NCI-H82 treated with DMSO at 0.1 percent for 48 hours (cell line): ENCODE data around the gene OTOG.
"Not testable (repeated sequence)": the region's sequence is repeated elsewhere in the genome, so short reads cannot be mapped to it uniquely, and the experiment has no call there.

Source experiments
- DNase-seq: peaks from one replicate; lab custom pipeline; 2025; ENCODE audit not compliant: unreplicated experiment; lab: John Stamatoyannopoulos, UW

Gene OTOG

DNA sequence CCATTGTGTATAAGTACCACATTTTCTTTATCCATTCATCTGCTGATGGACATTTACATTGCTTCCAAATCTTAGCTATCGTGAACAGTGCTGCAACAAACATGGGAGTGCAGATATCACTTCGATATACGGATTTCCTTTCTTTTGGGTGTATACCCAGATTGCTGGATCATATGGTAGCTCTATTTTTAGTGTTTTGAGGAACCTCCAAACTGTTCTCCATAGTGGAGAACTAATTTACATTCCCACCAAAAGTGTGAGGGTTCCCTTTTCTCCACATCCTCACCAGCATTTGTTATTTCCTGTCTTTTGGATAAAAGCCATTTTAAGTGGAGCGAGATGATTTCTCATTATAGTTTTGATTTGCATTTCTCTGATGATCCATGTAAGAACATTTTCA lies 75.7 kb downstream of the OTOG start:
- not testable (repeated sequence) for DNase-seq

GRCh38 chr11:17629113-17629512 lies 82.1 kb downstream of the OTOG start:
- no peak for DNase-seq

DNA sequence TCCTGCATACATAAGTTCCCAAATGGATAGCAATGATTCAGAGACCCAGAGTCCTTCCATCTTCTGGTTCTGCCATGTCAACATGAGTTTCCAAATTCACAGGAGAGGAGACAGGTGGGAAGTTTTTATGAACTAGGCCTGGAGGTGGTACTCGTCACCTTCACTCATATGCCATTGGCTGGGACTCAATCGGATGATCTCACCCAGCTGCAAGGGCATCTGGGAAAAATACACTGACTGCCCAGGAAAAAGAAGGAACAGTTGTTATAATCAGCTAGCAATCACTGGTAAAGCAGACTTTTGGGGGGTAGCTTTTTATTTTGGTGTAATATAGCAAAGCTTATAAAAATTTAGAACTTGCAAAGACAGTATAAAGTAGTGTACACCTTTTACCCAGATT lies 83.9 kb downstream of the OTOG start:
- no peak for DNase-seq

GRCh38 chr11:17631702-17632365 lies 84.8 kb downstream of the OTOG start:
- DNase-seq = no peak

- DNase-seq = no peak
Measured at GRCh38 chr11:17633279-17633986, 86.4 kb downstream of the OTOG start.

- no peak for DNase-seq
Measured at GRCh38 chr11:17633987-17634775, 87.1 kb downstream of the OTOG start.

GRCh38 chr11:17634776-17635550 lies 87.9 kb downstream of the OTOG start:
- DNase-seq = no peak

DNA sequence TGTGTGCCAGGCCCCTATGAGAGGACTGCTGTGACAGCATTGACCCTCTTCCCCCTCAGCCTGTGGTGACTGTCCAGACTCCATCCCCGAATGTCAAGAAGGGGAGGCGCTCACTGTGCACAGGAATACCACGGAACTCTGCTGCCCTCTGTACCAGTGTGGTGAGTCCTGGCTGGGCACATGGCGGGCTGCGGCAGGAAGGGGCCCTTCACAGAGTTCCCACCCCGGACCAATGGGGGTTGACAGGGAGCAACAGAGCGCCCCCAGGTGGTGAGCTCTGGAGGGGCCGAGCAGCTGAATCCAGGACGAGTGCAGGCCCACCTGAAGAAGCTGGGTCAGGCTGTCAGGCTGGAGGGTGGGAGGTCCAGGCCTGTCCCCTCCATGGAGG lies 88.5 kb downstream of the OTOG start:
- no peak for DNase-seq

DNA sequence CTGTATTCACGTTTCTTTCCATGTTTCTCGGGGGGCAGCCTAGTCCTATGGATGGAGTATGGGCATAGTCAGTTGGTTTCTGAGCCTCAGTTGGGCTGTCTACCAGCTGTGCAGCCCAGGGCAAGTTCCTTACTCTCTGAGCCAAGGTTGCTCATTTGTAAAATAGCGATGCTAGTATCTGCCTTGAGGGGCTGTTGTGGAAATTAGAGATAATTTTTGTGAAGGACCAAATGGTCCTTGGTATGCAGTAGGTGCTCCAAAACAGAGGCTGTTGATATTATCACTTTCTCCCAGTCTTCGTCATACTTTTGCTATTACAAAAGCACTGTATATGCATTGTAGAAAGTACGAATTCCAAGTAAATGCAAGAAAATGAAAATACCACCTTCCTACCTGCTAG lies 89.7 kb downstream of the OTOG start:
- no peak for DNase-seq

DNA sequence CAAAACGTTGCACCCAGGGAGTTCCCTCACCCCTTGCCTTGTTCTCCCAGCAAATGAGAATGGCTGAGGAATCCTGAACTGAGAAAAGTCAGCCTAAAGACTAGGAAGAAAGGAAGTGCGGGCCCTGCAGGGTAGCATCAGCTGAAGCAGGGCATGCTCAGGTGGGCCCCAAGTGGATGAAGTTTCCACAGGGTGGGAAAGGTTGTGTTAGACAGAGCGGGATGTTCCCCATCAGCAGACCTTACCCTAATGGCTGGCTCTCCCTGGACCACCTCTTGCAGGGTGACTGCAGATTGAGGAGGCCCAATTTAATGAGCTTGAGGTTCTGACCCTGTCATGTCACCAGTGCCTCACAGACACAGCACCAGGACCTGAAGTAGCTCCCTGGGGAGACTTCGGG lies 90.8 kb downstream of the OTOG start:
- no peak for DNase-seq

DNA sequence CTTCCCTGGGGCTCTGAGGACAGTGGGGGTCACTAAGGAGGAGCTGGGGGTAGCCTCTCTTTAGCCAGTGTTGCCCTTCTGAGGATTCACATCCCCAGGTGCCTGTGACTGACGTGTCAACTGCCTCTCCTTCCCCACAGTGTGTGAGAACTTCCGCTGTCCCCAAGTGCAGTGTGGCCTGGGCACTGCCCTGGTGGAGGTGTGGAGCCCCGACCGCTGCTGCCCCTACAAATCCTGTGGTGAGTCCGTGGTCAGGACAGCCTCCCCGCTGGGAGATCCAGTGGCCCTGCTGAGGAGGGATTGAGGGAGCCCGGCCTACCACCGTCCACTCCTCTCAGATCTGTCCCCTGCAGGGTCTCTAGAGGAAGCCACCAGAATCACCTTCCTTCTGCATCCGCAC lies 91.3 kb downstream of the OTOG start:
- DNase-seq = no peak

DNA sequence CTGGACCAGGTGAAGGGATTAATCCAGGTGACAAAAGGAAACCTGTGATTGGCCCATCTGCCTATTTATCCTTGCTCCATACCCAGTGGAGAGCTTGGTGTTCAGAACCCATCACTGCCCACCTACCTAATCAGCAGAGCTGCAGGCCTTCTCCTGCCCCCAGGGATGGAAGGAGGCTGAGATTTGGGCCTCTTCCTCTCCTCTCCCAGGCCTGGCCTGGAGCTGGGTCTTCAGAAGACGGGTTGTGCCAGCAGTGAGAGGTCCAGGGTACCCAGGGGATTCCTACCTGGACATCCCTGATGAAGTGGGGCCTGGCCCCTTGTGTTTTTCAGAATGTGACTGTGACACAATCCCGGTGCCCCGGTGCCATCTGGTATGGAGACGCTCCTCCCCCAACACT lies 92.0 kb downstream of the OTOG start:
- DNase-seq = no peak

- DNase-seq = no peak
Measured at GRCh38 chr11:17639781-17640180, 92.7 kb downstream of the OTOG start.

DNA sequence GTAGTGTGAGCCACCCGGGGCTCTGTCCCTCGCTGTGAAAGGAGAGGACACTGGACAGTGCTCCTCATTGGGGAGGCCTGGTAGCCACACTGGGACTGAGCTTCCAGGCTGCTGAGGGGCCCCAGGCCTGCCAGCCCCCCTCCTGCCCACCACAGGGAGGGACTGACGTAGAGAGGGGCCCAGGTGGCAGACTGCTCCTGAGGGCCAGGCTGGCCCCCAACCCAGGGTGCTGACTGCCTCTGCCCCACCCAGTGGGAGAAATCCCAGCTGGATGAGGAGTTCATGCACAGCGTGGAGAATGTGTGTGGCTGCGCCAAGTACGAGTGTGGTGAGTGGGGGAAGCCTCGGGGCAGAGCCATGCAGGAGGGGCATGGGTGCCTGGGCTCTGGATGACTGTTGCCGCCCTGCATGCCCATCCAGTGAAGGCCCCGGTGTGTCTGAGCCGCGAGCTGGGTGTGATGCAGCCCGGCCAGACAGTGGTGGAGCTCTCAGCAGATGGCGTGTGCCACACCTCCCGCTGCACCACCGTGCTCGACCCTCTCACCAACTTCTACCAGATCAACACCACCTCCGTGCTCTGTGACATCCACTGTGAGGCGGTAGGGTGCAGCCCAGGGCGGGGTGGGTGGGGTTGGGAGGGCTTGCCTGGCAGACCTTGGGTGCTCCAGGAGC lies 93.6 kb downstream of the OTOG start:
- DNase-seq = no peak

DNA sequence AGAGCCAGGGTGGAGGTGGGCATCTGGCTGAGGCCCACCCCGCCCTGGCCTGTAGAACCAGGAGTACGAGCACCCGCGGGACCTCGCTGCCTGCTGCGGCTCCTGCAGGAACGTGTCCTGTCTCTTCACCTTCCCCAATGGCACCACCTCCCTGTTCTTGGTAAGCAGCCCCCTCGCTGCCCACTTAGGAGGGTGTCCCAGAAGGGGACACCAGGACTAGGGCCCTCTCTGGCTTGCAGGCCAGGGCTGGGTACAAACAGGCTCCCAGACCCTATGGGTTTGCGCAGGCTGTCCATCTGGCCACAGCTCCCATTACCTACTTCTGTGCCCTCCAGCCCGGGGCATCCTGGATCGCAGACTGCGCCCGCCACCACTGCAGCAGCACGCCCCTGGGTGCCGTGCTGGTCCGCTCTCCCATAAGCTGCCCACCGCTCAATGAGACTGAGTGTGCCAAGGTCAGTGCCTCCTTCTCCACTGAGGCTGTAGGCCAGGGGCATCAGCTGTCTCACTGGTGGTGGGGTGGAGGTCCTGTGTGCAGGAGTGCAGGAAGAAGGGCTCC lies 94.8 kb downstream of the OTOG start:
- DNase-seq = no peak

GRCh38 chr11:17642370-17642769 lies 95.3 kb downstream of the OTOG start:
- no peak for DNase-seq

GRCh38 chr11:17642980-17643379 lies 95.9 kb downstream of the OTOG start:
- DNase-seq = no peak

GRCh38 chr11:17643506-17644405 lies 96.7 kb downstream of the OTOG start:
- no peak for DNase-seq

- no peak for DNase-seq
Measured at GRCh38 chr11:17645190-17645970, 98.3 kb downstream of the OTOG start.
